Breast epithelium (tissue), 4 donors: ENCODE results near the gene NRAS. TPM values are rescaled to one million over a fixed set of nuclear protein-coding genes. Genes with fewer than 3 reads are reported as not detected.

Source experiments
- DNase-seq, 2 donors: peaks; one replicate each; pipeline ENCODE4 v3.0.0-alpha.2; 2019; ENCODE audit warnings: low spot score in 2 of 2
- H3K27ac ChIP-seq, 2 donors: fragments of 200-600 bp; sonication (generic) in 1 of 2; one replicate each; pipeline ENCODE4 v1.5.1; 2016 to 2019; ENCODE audit warnings: mild to moderate bottlenecking in 1 of 2
- H3K27me3 ChIP-seq, 2 donors: fragments of 200-600 bp; sonication (generic) in 1 of 2; one replicate each; pipeline versions ENCODE4 v1.5.1 to v1.6.0; 2017 to 2019; ENCODE audit warnings: control low read depth in 1 of 2, mild to moderate bottlenecking in 1 of 2
- H3K36me3 ChIP-seq: fragments of 200-600 bp; one replicate; pipeline ENCODE4 v1.5.1; 2019
- H3K4me1 ChIP-seq, 2 donors: fragments of 200-600 bp; sonication (generic); one replicate each; pipeline ENCODE4 v1.5.1; 2016 to 2019; ENCODE audit warnings: control low read depth in 1 of 2
- H3K4me3 ChIP-seq, 3 donors: fragments of 200-600 bp; sonication (generic); 1 replicate in 2 of 3; 2 replicates in 1 of 3; pipeline ENCODE4 v1.5.1; 2016 to 2019; ENCODE audit warnings: mild to moderate bottlenecking in 3 of 3, moderate library complexity in 2 of 3
- H3K9me3 ChIP-seq, 2 donors: fragments of 200-600 bp; sonication (generic) in 1 of 2; one replicate each; pipeline ENCODE4 v1.5.1; 2016 to 2019; ENCODE audit warnings: control low read depth in 1 of 2
- POLR2A ChIP-seq: fragments of 450-650 bp; IDR thresholded peaks from one replicate; pipeline ENCODE4 v1.6.1; 2016; ENCODE audit warnings: antibody characterized with exemption, mild to moderate bottlenecking, moderate library complexity
- POLR2AphosphoS5 ChIP-seq, 3 donors: sonication (generic); formaldehyde crosslinking; IDR thresholded peaks; one replicate each; pipeline ENCODE4 v1.6.1; 2017; ENCODE audit warnings: antibody characterized with exemption in 3 of 3
- intact Hi-C: fragments of 100-400 bp; cut with DNase I; formaldehyde crosslinking; loops from one replicate; pipeline ENCODE4 v1.15.1; 2023; ENCODE audit warnings: low total_unique reads
- total RNA-seq, 3 donors: library from RNA; depleted of rRNA; stranded (reverse); fragments of >200 nt; gene quantifications; one replicate each; pipeline ENCODE4 v1.1.0, GENCODE V29; 2016
- TF ChIP-seq, protein P1 (sequence below), 3 donors: fragments of 450-650 bp; IDR thresholded peaks; one replicate each; pipeline ENCODE4 v1.5.1; 2016 to 2017; ENCODE audit warnings: antibody characterized with exemption in 3 of 3, mild to moderate bottlenecking in 3 of 3, moderate library complexity in 3 of 3

NRAS gene
- total RNA-seq, 3 donors from 2014 or later: 23.4 to 27.4 (median 25.6) TPM

DNA sequence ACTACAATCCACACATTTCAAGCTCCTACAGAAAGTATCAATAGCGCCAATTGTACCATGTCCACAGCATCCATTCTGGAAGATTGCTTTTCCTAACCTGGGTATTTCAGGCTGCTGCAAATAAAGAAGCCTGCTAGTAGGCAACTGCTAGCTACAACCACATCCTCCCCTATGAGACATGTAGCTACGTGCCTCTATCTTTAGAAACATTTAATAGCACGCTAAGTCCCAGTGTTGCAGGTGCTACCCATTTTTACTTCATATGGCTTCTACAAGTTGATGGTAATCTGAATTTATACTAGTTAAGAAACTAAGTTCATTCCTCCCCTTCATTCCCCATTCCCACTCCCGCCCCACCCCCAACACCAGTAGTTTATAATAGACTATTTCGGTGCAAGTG is 13.8 kb downstream of the NRAS start:
- Histone ChIP-seq H3K9me3 (no peaks in the 10 kb centered on the region), H3K27ac (no peak overlapping the region), H3K36me3 (no peaks in the 10 kb centered on the region), H3K4me3 (no peak overlapping the region), H3K27me3 (no peaks in the 10 kb centered on the region), H3K4me1 (no peaks in the 10 kb centered on the region)
- no peak for TF ChIP-seq POLR2AphosphoS5 (IDR thresholded peaks at IDR 0.05)
- TF ChIP-seq POLR2A: no peak
- TF ChIP-seq, protein P1, sequence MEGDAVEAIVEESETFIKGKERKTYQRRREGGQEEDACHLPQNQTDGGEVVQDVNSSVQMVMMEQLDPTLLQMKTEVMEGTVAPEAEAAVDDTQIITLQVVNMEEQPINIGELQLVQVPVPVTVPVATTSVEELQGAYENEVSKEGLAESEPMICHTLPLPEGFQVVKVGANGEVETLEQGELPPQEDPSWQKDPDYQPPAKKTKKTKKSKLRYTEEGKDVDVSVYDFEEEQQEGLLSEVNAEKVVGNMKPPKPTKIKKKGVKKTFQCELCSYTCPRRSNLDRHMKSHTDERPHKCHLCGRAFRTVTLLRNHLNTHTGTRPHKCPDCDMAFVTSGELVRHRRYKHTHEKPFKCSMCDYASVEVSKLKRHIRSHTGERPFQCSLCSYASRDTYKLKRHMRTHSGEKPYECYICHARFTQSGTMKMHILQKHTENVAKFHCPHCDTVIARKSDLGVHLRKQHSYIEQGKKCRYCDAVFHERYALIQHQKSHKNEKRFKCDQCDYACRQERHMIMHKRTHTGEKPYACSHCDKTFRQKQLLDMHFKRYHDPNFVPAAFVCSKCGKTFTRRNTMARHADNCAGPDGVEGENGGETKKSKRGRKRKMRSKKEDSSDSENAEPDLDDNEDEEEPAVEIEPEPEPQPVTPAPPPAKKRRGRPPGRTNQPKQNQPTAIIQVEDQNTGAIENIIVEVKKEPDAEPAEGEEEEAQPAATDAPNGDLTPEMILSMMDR (IDR thresholded peaks at IDR 0.05): no peak
- intact Hi-C loops: no loop called here
- DNase-seq: no peak

DNA sequence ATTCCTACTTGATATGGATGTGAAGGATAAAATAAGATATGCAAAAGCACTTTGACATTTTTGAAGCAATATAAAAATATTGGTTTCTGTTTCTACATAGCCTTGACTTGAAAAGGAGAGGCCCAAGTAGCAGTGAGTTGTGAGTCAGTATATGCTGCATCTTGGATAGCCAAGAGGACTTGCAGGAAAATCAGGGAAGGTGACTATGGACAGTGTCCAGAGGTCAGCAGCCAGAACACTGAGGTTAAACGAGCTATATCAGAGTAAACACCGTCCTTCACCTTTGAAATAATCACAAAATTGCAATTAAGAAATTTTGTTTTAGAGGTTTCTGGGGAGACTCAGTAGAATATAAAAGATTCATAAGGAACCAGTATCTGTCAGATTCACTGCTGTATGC is 14.6 kb downstream of the NRAS start:
- TF ChIP-seq POLR2AphosphoS5 (IDR thresholded peaks at IDR 0.05) (no peak), POLR2A (no peak)
- TF ChIP-seq, protein P1 (IDR thresholded peaks at IDR 0.05): no peak
- intact Hi-C loops: no loop called here

DNA sequence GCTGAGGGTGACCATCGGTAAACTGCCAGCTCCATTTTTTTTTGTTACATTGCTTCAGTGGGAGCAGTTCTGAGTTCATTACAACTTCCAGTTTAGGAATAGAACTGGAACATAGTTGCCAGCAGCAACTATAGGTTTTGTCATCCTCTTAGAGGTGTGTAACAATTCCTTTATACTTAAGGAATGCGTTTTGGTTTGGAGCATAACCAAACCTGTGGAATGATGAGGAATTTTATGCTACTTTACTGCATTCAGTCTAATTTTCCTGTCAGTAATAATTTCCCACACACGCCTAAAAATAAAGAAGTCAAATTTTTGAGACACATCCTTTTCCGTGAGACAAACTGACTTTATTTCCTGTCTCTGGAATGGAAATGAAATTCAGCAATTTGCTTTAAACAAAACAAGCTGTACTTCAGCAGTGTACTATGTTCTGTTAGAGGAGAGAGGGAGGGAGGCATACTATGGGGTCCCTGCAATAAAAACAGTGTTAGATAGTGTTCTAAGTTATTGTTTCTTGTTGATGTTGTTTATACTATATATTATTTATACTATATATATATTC is 16.5 kb downstream of the NRAS start:
- no peaks in the 10 kb centered on the region for H3K36me3 ChIP-seq
- intact Hi-C loops: no loop called here
- H3K9me3 ChIP-seq: no peaks in the 10 kb centered on the region
- no peak overlapping the region for H3K4me3 ChIP-seq
- DNase-seq: no peak
- H3K4me1 ChIP-seq: no peaks in the 10 kb centered on the region
- no peak overlapping the region for H3K27ac ChIP-seq
- no peaks in the 10 kb centered on the region for H3K27me3 ChIP-seq
- TF ChIP-seq POLR2A (no peak), POLR2AphosphoS5 (IDR thresholded peaks at IDR 0.05) (no peak)
- TF ChIP-seq, protein P1 (IDR thresholded peaks at IDR 0.05): no peak

More for the DNA sequence above, 14.6 kb downstream of the NRAS start:
- Histone ChIP-seq H3K9me3 (no peaks in the 10 kb centered on the region), H3K27me3 (no peaks in the 10 kb centered on the region), H3K36me3 (no peaks in the 10 kb centered on the region), H3K4me3 (no peak overlapping the region), H3K4me1 (no peaks in the 10 kb centered on the region), H3K27ac (no peak overlapping the region)
- DNase-seq: no peak

DNA sequence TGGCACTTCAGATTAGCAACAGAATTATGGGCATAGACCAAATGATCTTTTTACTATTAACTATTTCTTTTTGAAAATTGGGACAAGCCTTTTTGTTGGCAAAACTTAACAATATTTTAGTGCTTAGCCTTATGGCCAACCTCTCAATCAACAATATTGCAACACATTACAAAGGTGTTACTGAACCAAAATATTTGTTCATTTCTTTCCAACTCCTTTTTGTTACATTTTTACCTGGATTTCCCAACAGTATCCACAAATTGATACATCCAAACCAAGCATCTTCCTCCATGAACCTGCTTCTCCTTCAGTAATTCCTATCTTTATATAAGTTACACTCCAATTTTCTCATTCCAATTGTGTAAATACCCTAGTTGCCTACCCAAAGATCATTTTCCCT is 19.8 kb downstream of the NRAS start:
- Histone ChIP-seq H3K4me3 (no peak overlapping the region), H3K27me3 (no peaks in the 10 kb centered on the region), H3K27ac (no peak overlapping the region), H3K36me3 (no peaks in the 10 kb centered on the region), H3K4me1 (no peaks in the 10 kb centered on the region), H3K9me3 (no peaks in the 10 kb centered on the region)
- DNase-seq: no peak
- intact Hi-C loops: no loop called here
- TF ChIP-seq, protein P1 (IDR thresholded peaks at IDR 0.05): no peak
- TF ChIP-seq POLR2AphosphoS5 (IDR thresholded peaks at IDR 0.05): no peak

DNA sequence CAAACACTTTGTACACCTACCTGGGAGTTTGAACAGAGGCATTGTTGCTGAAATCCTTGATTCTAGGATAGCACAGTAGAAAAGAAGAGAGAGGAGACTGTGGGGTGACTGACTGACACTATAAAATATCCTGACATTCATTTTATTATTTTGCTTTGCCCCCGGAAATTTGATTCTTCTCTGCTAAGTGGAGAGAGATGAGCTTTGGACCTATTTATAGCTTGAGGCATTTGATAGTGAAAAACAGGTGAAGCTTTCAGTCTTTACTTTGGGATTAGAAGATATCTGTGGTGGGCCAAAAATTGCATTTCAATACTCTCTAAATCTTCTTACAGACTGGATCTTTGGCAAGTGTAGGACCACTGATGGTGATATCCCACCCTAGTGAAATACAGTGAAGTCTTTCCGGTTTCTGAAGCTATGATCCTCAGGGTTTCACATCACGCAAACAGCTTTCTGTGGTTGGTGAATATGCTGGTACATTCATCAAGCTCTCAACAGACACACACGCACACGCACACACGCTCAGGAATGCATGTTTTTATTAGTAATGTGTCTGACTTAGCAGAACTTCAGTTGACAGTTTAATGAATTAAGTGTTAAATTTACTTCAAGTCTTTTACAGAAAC is 21.0 kb downstream of the NRAS start, which contains the start of gene AMPD1:
Gene AMPD1, minus strand, starts transcription at position 117 of the 629 bp plus-strand sequence. Its CDS starts 75 bp downstream, at position 42.
- Histone ChIP-seq H3K4me1 (no peaks in the 10 kb centered on the region), H3K36me3 (no peaks in the 10 kb centered on the region), H3K9me3 (no peaks in the 10 kb centered on the region), H3K27ac (no peak within 1 kb of the TSS), H3K4me3 (no peak within 1 kb of the TSS), H3K27me3 (no peaks in the 10 kb centered on the region)
- DNase-seq: no peak
- intact Hi-C loops: no loop called here
- no peak for TF ChIP-seq POLR2A
- TF ChIP-seq, protein P1 (IDR thresholded peaks at IDR 0.05): no peak
- TF ChIP-seq POLR2AphosphoS5 (IDR thresholded peaks at IDR 0.05): no peak
